Left ventricle myocardium inferior (tissue), 1 donor: ENCODE results near the gene SLC26A6. TPM values are rescaled to one million over a fixed set of nuclear protein-coding genes. Genes with fewer than 3 reads are reported as not detected.

Experiments used
- DNase-seq: peaks from one replicate; pipeline ENCODE4 v3.0.0-alpha.2; 2020
- H3K27ac ChIP-seq: fragments of 200-600 bp; replicated peaks from 2 replicates; pipeline ENCODE4 v1.8.0; 2021
- H3K27me3 ChIP-seq: fragments of 200-600 bp; 2 replicates; pipeline ENCODE4 v1.8.0; 2021; ENCODE audit warnings: low read depth
- H3K36me3 ChIP-seq: fragments of 200-600 bp; 2 replicates; pipeline ENCODE4 v1.8.0; 2021
- H3K4me1 ChIP-seq: fragments of 200-600 bp; 2 replicates; pipeline ENCODE4 v1.8.0; 2021
- H3K4me3 ChIP-seq: fragments of 200-600 bp; 2 replicates; pipeline ENCODE4 v1.8.0; 2021; ENCODE audit warnings: mild to moderate bottlenecking, moderate library complexity
- H3K9me3 ChIP-seq: fragments of 200-600 bp; replicated peaks from 2 replicates; pipeline ENCODE4 v1.8.0; 2021
- CTCF ChIP-seq: fragments of 200-600 bp; IDR thresholded peaks from 2 replicates; pipeline ENCODE4 v1.8.0; 2021; ENCODE audit warnings: antibody characterized with exemption, mild to moderate bottlenecking, borderline replicate concordance
- intact Hi-C: fragments of 100-400 bp; cut with micrococcal nuclease; formaldehyde crosslinking; loops from one replicate; pipeline ENCODE4 v1.11.0; 2022
- total RNA-seq: library from RNA; stranded (reverse); fragmentation: NEBNext Ultra II Directional; extraction: Animal tissue kit (Norgen Biotek cat#: 25700); gene quantifications from one replicate; pipeline ENCODE4 v1.2.1, GENCODE V29; 2021
- donor health status: DM: no; HTN: yes; CAD: no; lungs with severe emphysema.

Gene SLC26A6
- total RNA-seq, 1 donor from 2014 or later = 12.9 TPM

GRCh38 chr3:48592519-48593087 lies 42.7 kb downstream of the SLC26A6 start:
- no peak for TF ChIP-seq CTCF
- Histone ChIP-seq H3K4me1 (peaks cover 34% of the 10 kb centered on the region), H3K36me3 (peaks cover 16% of the 10 kb centered on the region), H3K4me3 (no peak overlapping the region), H3K9me3 (no peaks in the 10 kb centered on the region), H3K27ac (no peak overlapping the region), H3K27me3 (peaks cover 10% of the 10 kb centered on the region)
- intact Hi-C loops = no loop called here
- no peak for DNase-seq

- Histone ChIP-seq H3K27me3 (peaks cover 10% of the 10 kb centered on the region), H3K27ac (no peak overlapping the region), H3K4me3 (no peak overlapping the region), H3K9me3 (no peaks in the 10 kb centered on the region), H3K4me1 (peaks cover 28% of the 10 kb centered on the region), H3K36me3 (peaks cover 22% of the 10 kb centered on the region)
- DNase-seq = no peak
- intact Hi-C loops = no loop called here
- TF ChIP-seq CTCF = no peak
These were observed 43.3 kb downstream of the SLC26A6 start for GRCh38 chr3:48591886-48592518.

GRCh38 chr3:48591436-48591835 lies 43.8 kb downstream of the SLC26A6 start:
- Histone ChIP-seq H3K27me3 (peaks cover 10% of the 10 kb centered on the region), H3K9me3 (no peaks in the 10 kb centered on the region), H3K4me1 (peaks cover 22% of the 10 kb centered on the region), H3K27ac (no peak overlapping the region), H3K36me3 (peaks cover 27% of the 10 kb centered on the region), H3K4me3 (no peak overlapping the region)
- DNase-seq = no peak
- TF ChIP-seq CTCF = no peak
- intact Hi-C loops = no loop called here

GRCh38 chr3:48588230-48588629 lies 47.0 kb downstream of the SLC26A6 start:
- H3K27me3 ChIP-seq = no peaks in the 10 kb centered on the region
- no peak overlapping the region for H3K27ac ChIP-seq
- no peak overlapping the region for H3K4me3 ChIP-seq
- no peaks in the 10 kb centered on the region for H3K9me3 ChIP-seq
- no peak for TF ChIP-seq CTCF
- peaks cover 44% of the 10 kb centered on the region for H3K36me3 ChIP-seq
- no peaks in the 10 kb centered on the region for H3K4me1 ChIP-seq
- intact Hi-C loops = no loop called here
- DNase-seq = no peak

- Histone ChIP-seq H3K27me3 (no peaks in the 10 kb centered on the region), H3K36me3 (peaks cover 44% of the 10 kb centered on the region), H3K9me3 (no peaks in the 10 kb centered on the region), H3K4me1 (no peaks in the 10 kb centered on the region), H3K27ac (no peak overlapping the region), H3K4me3 (no peak overlapping the region)
- intact Hi-C loops = no loop called here
- DNase-seq = no peak
- no peak for TF ChIP-seq CTCF
These were observed 47.6 kb downstream of the SLC26A6 start for GRCh38 chr3:48587686-48588085.
